K562 (cell line): ENCODE data around the gene C1orf56. TPM values are rescaled to one million over a fixed set of nuclear protein-coding genes. Genes with fewer than 3 reads are reported as not detected.

Experiments
- BRD9 ChIP-seq: fragments of 450-650 bp; IDR thresholded peaks from 2 replicates; pipeline ENCODE4 v1.6.1; 2018; ENCODE audit warnings: low read depth; ENCODE audit not compliant: partially characterized antibody
- CHD2 ChIP-seq: IDR thresholded peaks from 2 replicates; pipeline ENCODE4 v1.6.1; 2011; ENCODE audit warnings: low read depth, low read length
- DMBX1 ChIP-seq: fragments of 250-450 bp; sonication (Bioruptor Pico); IDR thresholded peaks from 2 replicates; pipeline ENCODE4 v1.8.0; 2022; ENCODE audit warnings: inconsistent platforms, mild to moderate bottlenecking, moderate library complexity, borderline replicate concordance
- KLF13 ChIP-seq: fragments of 450-650 bp; IDR thresholded peaks from 2 replicates; pipeline ENCODE4 v1.6.1; 2016; ENCODE audit warnings: missing genetic modification characterization, low read depth, mild to moderate bottlenecking, missing compliant biosample characterization, moderate library complexity, borderline replicate concordance
- MTA3 ChIP-seq: fragments of 450-650 bp; formaldehyde crosslinking; IDR thresholded peaks from 2 replicates; pipeline ENCODE4 v1.6.1; 2017; ENCODE audit warnings: mild to moderate bottlenecking, borderline replicate concordance
- NCOA6 ChIP-seq: fragments of 450-650 bp; IDR thresholded peaks from 2 replicates; pipeline ENCODE4 v1.6.1; 2017; ENCODE audit warnings: mild to moderate bottlenecking
- SIN3A ChIP-seq, 2 experiments: fragments of 150-350 bp in 1 of 2; IDR thresholded peaks; 2 replicates each; pipeline ENCODE4 v1.6.1; 2011 to 2016; ENCODE audit warnings: borderline replicate concordance in 2 of 2, low read depth in 2 of 2, low read length in 2 of 2, mild to moderate bottlenecking in 2 of 2, moderate library complexity in 2 of 2; ENCODE audit not compliant: control insufficient read depth in 1 of 2
- SMAD2 ChIP-seq: fragments of 150-350 bp; IDR thresholded peaks from 2 replicates; pipeline ENCODE4 v1.6.1; 2014; ENCODE audit warnings: low read depth, mild to moderate bottlenecking, low read length
- SNRNP70 ChIP-seq: fragments of 200-400 bp; formaldehyde crosslinking; optimal IDR thresholded peaks from 2 replicates; pipeline ENCODE3; 2017; ENCODE audit warnings: low read depth, low read length
- ZBED1 ChIP-seq: IDR thresholded peaks from 2 replicates; pipeline ENCODE4 v1.6.1; 2014
- polyA plus RNA-seq, 8 experiments: library from polyadenylated mRNA; depleted of rRNA in 4 of 8; stranded (reverse) in 5 of 8; unstranded in 3 of 8; fragments of >200 nt; fragmentation: Nextera tagmentation in 2 of 8; fragmentation: Illumina TruSeq in 1 of 8; extraction: Ambion mirVana in 2 of 8; extraction: Trizol in 1 of 8; gene quantifications; 2 replicates each; pipeline versions ENCODE4 v1.2.1 to v1.2.3, GENCODE V29; 2011 to 2014; ENCODE audit warnings: inconsistent platforms in 1 of 8, missing spikeins in 1 of 8
- total RNA-seq, 7 experiments: library from RNA; depleted of rRNA in 6 of 7; stranded (reverse); fragments of >200 nt in 6 of 7; fragmentation: Illumina TruSeq in 2 of 7; extraction: Trizol in 2 of 7; gene quantifications; 2 replicates each; pipeline versions ENCODE4 v1.2.1 to v1.2.3, GENCODE V29; 2011 to 2021; ENCODE audit warnings: low replicate concordance in 1 of 7
- TF ChIP-seq, protein P1 (sequence below): fragments of 250-450 bp; sonication (Bioruptor Pico); IDR thresholded peaks from 2 replicates; pipeline ENCODE4 v1.8.0; 2022; ENCODE audit warnings: moderate library complexity, mild to moderate bottlenecking, inconsistent platforms
- TF ChIP-seq, protein P2 (sequence below): sonication (generic); formaldehyde crosslinking; IDR thresholded peaks from 2 replicates; pipeline ENCODE4 v1.8.0; 2023; ENCODE audit warnings: missing genetic modification reagents, mild to moderate bottlenecking, borderline replicate concordance
- TF ChIP-seq, protein P3 (sequence below), 3 experiments: IDR thresholded peaks in 2 of 3; conservative IDR thresholded peaks in 1 of 3; 2 replicates each; pipeline ENCODE4 v1.5.1; 2011 to 2012; ENCODE audit warnings: low read length in 3 of 3, mild to moderate bottlenecking in 3 of 3, control low read depth in 2 of 3, improper control_type of control experiment in 1 of 3, inconsistent platforms in 1 of 3, low read depth in 1 of 3, mixed read lengths in 1 of 3, moderate library complexity in 1 of 3; ENCODE audit not compliant: insufficient read depth in 2 of 3

The C1orf56 gene
- total and polyA plus RNA-seq, 9 of the 15 experiments (the other 6 are each of a cell fraction or from before 2014, with no cell fraction given) = 0.18 to 15.7 (median 1.1) TPM

DNA sequence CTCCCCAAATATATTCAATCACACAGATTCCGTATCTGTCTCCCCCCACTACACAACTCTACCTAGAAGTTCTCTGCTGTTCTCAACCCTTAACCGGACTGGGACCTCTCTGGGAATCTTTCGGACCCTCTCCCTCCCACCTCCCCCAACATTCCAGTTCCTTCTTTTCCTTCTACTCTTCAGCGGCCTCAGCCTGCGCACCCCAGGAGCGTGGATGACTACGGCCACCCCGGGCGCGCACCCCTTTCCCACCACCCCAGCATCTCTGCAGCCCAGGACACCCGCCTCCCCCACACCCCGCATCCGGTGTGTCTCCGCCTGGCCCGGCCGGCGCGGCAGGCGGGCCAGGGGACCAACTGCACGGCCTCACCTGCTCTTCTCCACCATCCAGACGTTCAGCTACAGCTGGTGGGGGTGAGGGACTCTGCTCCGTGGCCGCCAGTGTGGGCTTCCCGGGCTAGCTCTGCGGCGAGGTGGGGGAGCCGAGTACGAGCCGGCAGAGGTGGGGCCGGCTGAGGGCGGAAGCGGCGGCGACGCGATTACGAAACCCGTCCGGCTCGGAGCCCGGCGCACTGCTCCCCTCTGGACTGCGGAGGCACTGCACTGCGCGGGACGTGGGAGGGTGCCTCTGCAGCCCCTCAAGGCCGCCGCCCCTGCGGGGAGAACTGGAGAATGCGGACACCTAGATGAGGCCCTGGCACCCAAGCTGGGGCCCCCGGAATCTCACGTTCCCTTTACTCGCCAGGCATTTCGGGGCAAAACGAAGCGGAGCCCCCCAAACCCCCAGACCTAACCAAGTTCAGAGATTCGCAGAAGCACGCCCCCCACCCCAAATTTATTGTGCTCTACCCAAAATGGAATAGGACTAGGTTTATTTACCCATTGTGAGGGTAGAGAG is 11.8 kb downstream of the C1orf56 start, which contains the start of gene CDC42SE1 (continued):
- TF ChIP-seq, protein P1, sequence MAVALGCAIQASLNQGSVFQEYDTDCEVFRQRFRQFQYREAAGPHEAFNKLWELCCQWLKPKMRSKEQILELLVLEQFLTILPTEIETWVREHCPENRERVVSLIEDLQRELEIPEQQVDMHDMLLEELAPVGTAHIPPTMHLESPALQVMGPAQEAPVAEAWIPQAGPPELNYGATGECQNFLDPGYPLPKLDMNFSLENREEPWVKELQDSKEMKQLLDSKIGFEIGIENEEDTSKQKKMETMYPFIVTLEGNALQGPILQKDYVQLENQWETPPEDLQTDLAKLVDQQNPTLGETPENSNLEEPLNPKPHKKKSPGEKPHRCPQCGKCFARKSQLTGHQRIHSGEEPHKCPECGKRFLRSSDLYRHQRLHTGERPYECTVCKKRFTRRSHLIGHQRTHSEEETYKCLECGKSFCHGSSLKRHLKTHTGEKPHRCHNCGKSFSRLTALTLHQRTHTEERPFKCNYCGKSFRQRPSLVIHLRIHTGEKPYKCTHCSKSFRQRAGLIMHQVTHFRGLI (CRISPR knock-in tag) = no peak
- peak; percentile 73 for TF ChIP-seq BRD9
- TF ChIP-seq, protein P2, sequence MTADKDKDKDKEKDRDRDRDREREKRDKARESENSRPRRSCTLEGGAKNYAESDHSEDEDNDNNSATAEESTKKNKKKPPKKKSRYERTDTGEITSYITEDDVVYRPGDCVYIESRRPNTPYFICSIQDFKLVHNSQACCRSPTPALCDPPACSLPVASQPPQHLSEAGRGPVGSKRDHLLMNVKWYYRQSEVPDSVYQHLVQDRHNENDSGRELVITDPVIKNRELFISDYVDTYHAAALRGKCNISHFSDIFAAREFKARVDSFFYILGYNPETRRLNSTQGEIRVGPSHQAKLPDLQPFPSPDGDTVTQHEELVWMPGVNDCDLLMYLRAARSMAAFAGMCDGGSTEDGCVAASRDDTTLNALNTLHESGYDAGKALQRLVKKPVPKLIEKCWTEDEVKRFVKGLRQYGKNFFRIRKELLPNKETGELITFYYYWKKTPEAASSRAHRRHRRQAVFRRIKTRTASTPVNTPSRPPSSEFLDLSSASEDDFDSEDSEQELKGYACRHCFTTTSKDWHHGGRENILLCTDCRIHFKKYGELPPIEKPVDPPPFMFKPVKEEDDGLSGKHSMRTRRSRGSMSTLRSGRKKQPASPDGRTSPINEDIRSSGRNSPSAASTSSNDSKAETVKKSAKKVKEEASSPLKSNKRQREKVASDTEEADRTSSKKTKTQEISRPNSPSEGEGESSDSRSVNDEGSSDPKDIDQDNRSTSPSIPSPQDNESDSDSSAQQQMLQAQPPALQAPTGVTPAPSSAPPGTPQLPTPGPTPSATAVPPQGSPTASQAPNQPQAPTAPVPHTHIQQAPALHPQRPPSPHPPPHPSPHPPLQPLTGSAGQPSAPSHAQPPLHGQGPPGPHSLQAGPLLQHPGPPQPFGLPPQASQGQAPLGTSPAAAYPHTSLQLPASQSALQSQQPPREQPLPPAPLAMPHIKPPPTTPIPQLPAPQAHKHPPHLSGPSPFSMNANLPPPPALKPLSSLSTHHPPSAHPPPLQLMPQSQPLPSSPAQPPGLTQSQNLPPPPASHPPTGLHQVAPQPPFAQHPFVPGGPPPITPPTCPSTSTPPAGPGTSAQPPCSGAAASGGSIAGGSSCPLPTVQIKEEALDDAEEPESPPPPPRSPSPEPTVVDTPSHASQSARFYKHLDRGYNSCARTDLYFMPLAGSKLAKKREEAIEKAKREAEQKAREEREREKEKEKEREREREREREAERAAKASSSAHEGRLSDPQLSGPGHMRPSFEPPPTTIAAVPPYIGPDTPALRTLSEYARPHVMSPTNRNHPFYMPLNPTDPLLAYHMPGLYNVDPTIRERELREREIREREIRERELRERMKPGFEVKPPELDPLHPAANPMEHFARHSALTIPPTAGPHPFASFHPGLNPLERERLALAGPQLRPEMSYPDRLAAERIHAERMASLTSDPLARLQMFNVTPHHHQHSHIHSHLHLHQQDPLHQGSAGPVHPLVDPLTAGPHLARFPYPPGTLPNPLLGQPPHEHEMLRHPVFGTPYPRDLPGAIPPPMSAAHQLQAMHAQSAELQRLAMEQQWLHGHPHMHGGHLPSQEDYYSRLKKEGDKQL = no peak
- TF ChIP-seq, protein P3, sequence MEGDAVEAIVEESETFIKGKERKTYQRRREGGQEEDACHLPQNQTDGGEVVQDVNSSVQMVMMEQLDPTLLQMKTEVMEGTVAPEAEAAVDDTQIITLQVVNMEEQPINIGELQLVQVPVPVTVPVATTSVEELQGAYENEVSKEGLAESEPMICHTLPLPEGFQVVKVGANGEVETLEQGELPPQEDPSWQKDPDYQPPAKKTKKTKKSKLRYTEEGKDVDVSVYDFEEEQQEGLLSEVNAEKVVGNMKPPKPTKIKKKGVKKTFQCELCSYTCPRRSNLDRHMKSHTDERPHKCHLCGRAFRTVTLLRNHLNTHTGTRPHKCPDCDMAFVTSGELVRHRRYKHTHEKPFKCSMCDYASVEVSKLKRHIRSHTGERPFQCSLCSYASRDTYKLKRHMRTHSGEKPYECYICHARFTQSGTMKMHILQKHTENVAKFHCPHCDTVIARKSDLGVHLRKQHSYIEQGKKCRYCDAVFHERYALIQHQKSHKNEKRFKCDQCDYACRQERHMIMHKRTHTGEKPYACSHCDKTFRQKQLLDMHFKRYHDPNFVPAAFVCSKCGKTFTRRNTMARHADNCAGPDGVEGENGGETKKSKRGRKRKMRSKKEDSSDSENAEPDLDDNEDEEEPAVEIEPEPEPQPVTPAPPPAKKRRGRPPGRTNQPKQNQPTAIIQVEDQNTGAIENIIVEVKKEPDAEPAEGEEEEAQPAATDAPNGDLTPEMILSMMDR (IDR thresholded peaks at IDR 0.05 in 2 of 3, conservative IDR thresholded peaks at IDR 0.05 in 1 of 3; ENCODE audit: insufficient read depth in 2 of 3, low read depth in 1 of 3, low read length in 3 of 3) = peak; percentile 84 to 96 (median 84)
- peak; percentile 80; the same call in 1 of the 2 replicates for TF ChIP-seq MTA3
- no peak for TF ChIP-seq SMAD2
- 0 out of 2 replicates have a peak, but pooled peaks have one; percentile 32 for TF ChIP-seq CHD2
- peak; percentile 41; the same call in 1 of the 2 replicates for TF ChIP-seq DMBX1
- no peak for TF ChIP-seq NCOA6
- no peak for TF ChIP-seq SNRNP70
- peak; percentile 77; the same call in 1 of the 2 replicates for TF ChIP-seq ZBED1
- TF ChIP-seq KLF13 (tag) = peak; percentile 31; the same call in 1 of the 2 replicates
- peak; percentile 59 to 91; a peak in 2 of 4 replicates for TF ChIP-seq SIN3A (IDR thresholded peaks at IDR 0.05; ENCODE audit: borderline replicate concordance in 2 of 2, control insufficient read depth in 1 of 2, low read depth in 2 of 2, low read length in 2 of 2)
